ENCODE measurements around the gene PNPLA7. TPM values are rescaled to one million over a fixed set of nuclear protein-coding genes. Genes with fewer than 3 reads are reported as not detected.

PNPLA7 gene
- total RNA-seq, 1 experiment from 2014 or later = 0.90 TPM

- no peaks in the 10 kb centered on the region for H3K9me3 ChIP-seq (ENCODE audit: low read depth, low read length, poor library complexity, severe bottlenecking)
- H3K4me3 ChIP-seq (ENCODE audit: low read depth, low read length, poor library complexity, severe bottlenecking) = no peak overlapping the region
- no TSS peak for BruUV-seq (replicated peaks)
- H3K27ac ChIP-seq (ENCODE audit: low read depth, low read length, poor library complexity, severe bottlenecking) = no peak overlapping the region
- POLR2A ChIA-PET (ENCODE audit: low non-redundant PET) = no interaction called here
- H3K27me3 ChIP-seq (replicated peaks; ENCODE audit: insufficient read depth, low read depth, low read length, poor library complexity) = no peaks in the 10 kb centered on the region
- no peaks in the 10 kb centered on the region for H3K36me3 ChIP-seq (ENCODE audit: insufficient read depth, low read length, poor library complexity, severe bottlenecking)
- CTCF ChIA-PET = no interaction called here
- peaks cover 18% of the 10 kb centered on the region for H3K4me1 ChIP-seq (ENCODE audit: insufficient read depth, low read length, poor library complexity, severe bottlenecking)
- intact Hi-C loops (cut with micrococcal nuclease; ENCODE audit: unreplicated experiment) = no loop called here
- TF ChIP-seq EZH2 (IDR thresholded peaks at IDR 0.05; ENCODE audit: borderline replicate concordance, low read depth, low read length, poor library complexity, severe bottlenecking) = no peak
- no peak for TF ChIP-seq CTCF (conservative IDR thresholded peaks at IDR 0.05; ENCODE audit: low read depth, low read length)
- no peak for DNase-seq (ENCODE audit: low spot score)
Observed at GRCh38 chr9:137412431-137412830, 137.8 kb downstream of the PNPLA7 start.

DNA sequence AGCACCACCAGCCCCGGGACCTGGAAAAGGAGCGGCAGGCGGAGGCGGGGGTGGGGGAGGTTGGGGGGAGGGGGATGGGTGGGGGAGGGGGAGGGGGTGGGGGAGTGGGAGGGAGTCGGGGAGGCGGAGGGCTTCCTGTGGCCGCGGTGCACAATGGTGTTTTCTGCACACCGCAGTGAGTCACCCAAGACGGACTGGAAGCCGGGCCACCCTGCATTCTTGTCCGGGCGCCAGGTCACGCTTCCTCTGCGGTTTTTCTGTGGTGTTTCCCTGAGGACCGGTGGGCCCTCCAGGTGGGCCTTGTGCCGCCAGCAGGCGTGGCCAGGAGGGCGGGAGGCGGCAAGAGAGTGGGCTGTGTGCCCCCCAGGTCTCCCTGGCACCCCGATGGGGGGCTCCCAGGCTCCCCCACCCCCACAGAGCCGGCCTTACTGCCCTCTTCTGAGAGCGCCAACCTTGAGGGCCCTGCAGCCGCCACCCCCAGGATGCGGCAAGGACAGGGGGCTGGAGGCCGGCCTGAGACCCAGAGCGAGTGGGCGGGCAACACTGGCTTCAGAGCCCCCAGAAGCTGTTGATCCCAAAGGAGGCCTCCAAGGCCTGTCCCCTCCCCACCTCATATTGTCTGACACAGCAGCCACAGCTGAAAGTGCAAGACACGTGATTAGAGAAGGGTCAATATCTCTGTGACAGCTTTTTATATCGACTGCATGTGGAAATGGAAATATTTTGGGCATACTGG is 138.4 kb downstream of the PNPLA7 start:
- POLR2A ChIA-PET (ENCODE audit: low non-redundant PET) = no interaction called here
- Histone ChIP-seq H3K4me3 (ENCODE audit: low read depth, low read length, poor library complexity, severe bottlenecking) (no peak overlapping the region), H3K27me3 (replicated peaks; ENCODE audit: insufficient read depth, low read depth, low read length, poor library complexity) (no peaks in the 10 kb centered on the region), H3K4me1 (ENCODE audit: insufficient read depth, low read length, poor library complexity, severe bottlenecking) (peaks cover 22% of the 10 kb centered on the region), H3K36me3 (ENCODE audit: insufficient read depth, low read length, poor library complexity, severe bottlenecking) (no peaks in the 10 kb centered on the region), H3K27ac (ENCODE audit: low read depth, low read length, poor library complexity, severe bottlenecking) (no peak overlapping the region), H3K9me3 (ENCODE audit: low read depth, low read length, poor library complexity, severe bottlenecking) (no peaks in the 10 kb centered on the region)
- peak; percentile 54 for DNase-seq (ENCODE audit: low spot score)
- TF ChIP-seq CTCF (conservative IDR thresholded peaks at IDR 0.05; ENCODE audit: low read depth, low read length) = no peak
- TF ChIP-seq EZH2 (IDR thresholded peaks at IDR 0.05; ENCODE audit: borderline replicate concordance, low read depth, low read length, poor library complexity, severe bottlenecking) = no peak
- BruUV-seq (replicated peaks) = no TSS peak
- CTCF ChIA-PET = no interaction called here
- intact Hi-C loops (cut with micrococcal nuclease; ENCODE audit: unreplicated experiment) = no loop called here

DNA sequence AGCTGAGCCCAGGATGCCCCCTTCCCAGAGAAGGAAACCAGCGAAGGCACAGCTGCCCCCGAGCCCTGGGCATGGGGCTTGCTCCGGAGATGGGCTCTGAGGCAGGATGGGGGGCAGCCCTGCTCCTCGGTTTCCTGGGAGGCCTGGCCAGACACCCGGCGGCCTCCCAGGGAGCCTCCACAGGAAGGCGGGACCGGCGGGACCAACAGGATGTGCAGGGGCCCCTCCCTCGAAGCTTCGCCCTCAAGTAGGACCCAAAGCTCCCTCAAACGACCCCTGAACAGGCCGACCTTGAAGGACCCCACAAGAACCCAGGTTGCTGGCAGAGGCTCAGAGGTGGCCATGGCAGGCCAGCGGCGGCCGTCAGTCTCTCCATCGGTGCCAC is 138.9 kb downstream of the PNPLA7 start:
- no peak overlapping the region for H3K4me3 ChIP-seq (ENCODE audit: low read depth, low read length, poor library complexity, severe bottlenecking)
- no peaks in the 10 kb centered on the region for H3K9me3 ChIP-seq (ENCODE audit: low read depth, low read length, poor library complexity, severe bottlenecking)
- H3K4me1 ChIP-seq (ENCODE audit: insufficient read depth, low read length, poor library complexity, severe bottlenecking) = peaks cover 27% of the 10 kb centered on the region
- BruUV-seq (replicated peaks) = no TSS peak
- H3K27me3 ChIP-seq (replicated peaks; ENCODE audit: insufficient read depth, low read depth, low read length, poor library complexity) = no peaks in the 10 kb centered on the region
- TF ChIP-seq CTCF (conservative IDR thresholded peaks at IDR 0.05; ENCODE audit: low read depth, low read length) = no peak
- no peak for TF ChIP-seq EZH2 (IDR thresholded peaks at IDR 0.05; ENCODE audit: borderline replicate concordance, low read depth, low read length, poor library complexity, severe bottlenecking)
- no peaks in the 10 kb centered on the region for H3K36me3 ChIP-seq (ENCODE audit: insufficient read depth, low read length, poor library complexity, severe bottlenecking)
- peak overlapping the region; percentile 5 for H3K27ac ChIP-seq (ENCODE audit: low read depth, low read length, poor library complexity, severe bottlenecking)
- POLR2A ChIA-PET (ENCODE audit: low non-redundant PET) = no interaction called here
- DNase-seq (ENCODE audit: low spot score) = no peak
- CTCF ChIA-PET = no interaction called here
- intact Hi-C loops (cut with micrococcal nuclease; ENCODE audit: unreplicated experiment) = no loop called here
